Measurements from ENCODE around the gene TPST1.

The TPST1 gene

GRCh38 chr7:66181329-66181728, 23.8 kb upstream of the TPST1 start:
- no peak overlapping the region for H3K4me3 ChIP-seq (ENCODE audit: insufficient read length, low read depth)
- TF ChIP-seq SUZ12 (IDR thresholded peaks at IDR 0.05; ENCODE audit: extremely low read depth, insufficient read depth, insufficient read length) (no peak), ZNF274 (IDR thresholded peaks at IDR 0.05; ENCODE audit: low read depth, low read length) (no peak), YY1 (IDR thresholded peaks at IDR 0.05; ENCODE audit: insufficient read depth, insufficient read length) (no peak)
- H3K9me3 ChIP-seq (ENCODE audit: insufficient read depth, low read length), result peaks cover 13% of the 10 kb centered on the region; the same call in 1 of the 2 replicates
- H3K4me1 ChIP-seq (ENCODE audit: insufficient read depth, insufficient read length), result no peaks in the 10 kb centered on the region
- no peak for DNase-seq (ENCODE audit: low read depth, low spot score)
- no peaks in the 10 kb centered on the region for H3K27me3 ChIP-seq (ENCODE audit: insufficient read depth, insufficient read length)
- H3K9ac ChIP-seq (ENCODE audit: insufficient read length, low read depth), result no peak overlapping the region
- no peaks in the 10 kb centered on the region for H3K36me3 ChIP-seq (ENCODE audit: insufficient read depth, insufficient read length, low read length)

GRCh38 chr7:66181845-66182244, 23.3 kb upstream of the TPST1 start:
- H3K4me1 ChIP-seq (ENCODE audit: insufficient read depth, insufficient read length), result no peaks in the 10 kb centered on the region
- peaks cover 13% of the 10 kb centered on the region; the same call in 1 of the 2 replicates for H3K9me3 ChIP-seq (ENCODE audit: insufficient read depth, low read length)
- H3K9ac ChIP-seq (ENCODE audit: insufficient read length, low read depth), result no peak overlapping the region
- no peak for DNase-seq (ENCODE audit: low read depth, low spot score)
- no peaks in the 10 kb centered on the region for H3K36me3 ChIP-seq (ENCODE audit: insufficient read depth, insufficient read length, low read length)
- TF ChIP-seq SUZ12 (IDR thresholded peaks at IDR 0.05; ENCODE audit: extremely low read depth, insufficient read depth, insufficient read length), result no peak
- TF ChIP-seq YY1 (IDR thresholded peaks at IDR 0.05; ENCODE audit: insufficient read depth, insufficient read length), result no peak
- no peak for TF ChIP-seq ZNF274 (IDR thresholded peaks at IDR 0.05; ENCODE audit: low read depth, low read length)
- no peak overlapping the region for H3K4me3 ChIP-seq (ENCODE audit: insufficient read length, low read depth)
- H3K27me3 ChIP-seq (ENCODE audit: insufficient read depth, insufficient read length), result no peaks in the 10 kb centered on the region

GRCh38 chr7:66182920-66183319, 22.2 kb upstream of the TPST1 start:
- DNase-seq (ENCODE audit: low read depth, low spot score), result no peak
- no peak for TF ChIP-seq SUZ12 (IDR thresholded peaks at IDR 0.05; ENCODE audit: extremely low read depth, insufficient read depth, insufficient read length)
- no peak for TF ChIP-seq ZNF274 (IDR thresholded peaks at IDR 0.05; ENCODE audit: low read depth, low read length)
- TF ChIP-seq YY1 (IDR thresholded peaks at IDR 0.05; ENCODE audit: insufficient read depth, insufficient read length), result no peak
- H3K4me3 ChIP-seq (ENCODE audit: insufficient read length, low read depth), result no peak overlapping the region

GRCh38 chr7:66183700-66184099, 21.4 kb upstream of the TPST1 start:
- H3K4me1 ChIP-seq (ENCODE audit: insufficient read depth, insufficient read length), result no peaks in the 10 kb centered on the region
- no peaks in the 10 kb centered on the region for H3K27me3 ChIP-seq (ENCODE audit: insufficient read depth, insufficient read length)
- H3K9me3 ChIP-seq (ENCODE audit: insufficient read depth, low read length), result peaks cover 6% of the 10 kb centered on the region; the same call in 1 of the 2 replicates
- TF ChIP-seq YY1 (IDR thresholded peaks at IDR 0.05; ENCODE audit: insufficient read depth, insufficient read length), result no peak
- TF ChIP-seq SUZ12 (IDR thresholded peaks at IDR 0.05; ENCODE audit: extremely low read depth, insufficient read depth, insufficient read length), result no peak
- no peak for TF ChIP-seq ZNF274 (IDR thresholded peaks at IDR 0.05; ENCODE audit: low read depth, low read length)
- H3K4me3 ChIP-seq (ENCODE audit: insufficient read length, low read depth), result no peak overlapping the region
- DNase-seq (ENCODE audit: low read depth, low spot score), result no peak
- H3K36me3 ChIP-seq (ENCODE audit: insufficient read depth, insufficient read length, low read length), result no peaks in the 10 kb centered on the region
- no peak overlapping the region for H3K9ac ChIP-seq (ENCODE audit: insufficient read length, low read depth)

More at GRCh38 chr7:66182920-66183319, 22.2 kb upstream of the TPST1 start:
- H3K9me3 ChIP-seq (ENCODE audit: insufficient read depth, low read length), result peaks cover 13% of the 10 kb centered on the region; the same call in 1 of the 2 replicates
- no peaks in the 10 kb centered on the region for H3K4me1 ChIP-seq (ENCODE audit: insufficient read depth, insufficient read length)
- H3K27me3 ChIP-seq (ENCODE audit: insufficient read depth, insufficient read length), result no peaks in the 10 kb centered on the region
- no peak overlapping the region for H3K9ac ChIP-seq (ENCODE audit: insufficient read length, low read depth)
- no peaks in the 10 kb centered on the region for H3K36me3 ChIP-seq (ENCODE audit: insufficient read depth, insufficient read length, low read length)

GRCh38 chr7:66185680-66186187, 19.4 kb upstream of the TPST1 start:
- H3K36me3 ChIP-seq (ENCODE audit: insufficient read depth, insufficient read length, low read length), result no peaks in the 10 kb centered on the region
- H3K4me3 ChIP-seq (ENCODE audit: insufficient read length, low read depth), result no peak overlapping the region
- TF ChIP-seq YY1 (IDR thresholded peaks at IDR 0.05; ENCODE audit: insufficient read depth, insufficient read length) (no peak), ZNF274 (IDR thresholded peaks at IDR 0.05; ENCODE audit: low read depth, low read length) (no peak), SUZ12 (IDR thresholded peaks at IDR 0.05; ENCODE audit: extremely low read depth, insufficient read depth, insufficient read length) (no peak)
- peaks cover 6% of the 10 kb centered on the region; the same call in 1 of the 2 replicates for H3K9me3 ChIP-seq (ENCODE audit: insufficient read depth, low read length)
- no peaks in the 10 kb centered on the region for H3K4me1 ChIP-seq (ENCODE audit: insufficient read depth, insufficient read length)
- no peaks in the 10 kb centered on the region for H3K27me3 ChIP-seq (ENCODE audit: insufficient read depth, insufficient read length)
- no peak overlapping the region for H3K9ac ChIP-seq (ENCODE audit: insufficient read length, low read depth)
- DNase-seq (ENCODE audit: low read depth, low spot score), result no peak

- H3K4me3 ChIP-seq (ENCODE audit: insufficient read length, low read depth), result no peak overlapping the region
- peaks cover 6% of the 10 kb centered on the region; the same call in 1 of the 2 replicates for H3K9me3 ChIP-seq (ENCODE audit: insufficient read depth, low read length)
- no peaks in the 10 kb centered on the region for H3K36me3 ChIP-seq (ENCODE audit: insufficient read depth, insufficient read length, low read length)
- TF ChIP-seq ZNF274 (IDR thresholded peaks at IDR 0.05; ENCODE audit: low read depth, low read length) (no peak), SUZ12 (IDR thresholded peaks at IDR 0.05; ENCODE audit: extremely low read depth, insufficient read depth, insufficient read length) (no peak), YY1 (IDR thresholded peaks at IDR 0.05; ENCODE audit: insufficient read depth, insufficient read length) (no peak)
- DNase-seq (ENCODE audit: low read depth, low spot score), result no peak
- no peaks in the 10 kb centered on the region for H3K27me3 ChIP-seq (ENCODE audit: insufficient read depth, insufficient read length)
- no peak overlapping the region for H3K9ac ChIP-seq (ENCODE audit: insufficient read length, low read depth)
- H3K4me1 ChIP-seq (ENCODE audit: insufficient read depth, insufficient read length), result no peaks in the 10 kb centered on the region
These were observed 18.1 kb upstream of the TPST1 start for GRCh38 chr7:66186991-66187390.

GRCh38 chr7:66187905-66188304, 17.2 kb upstream of the TPST1 start:
- no peaks in the 10 kb centered on the region for H3K27me3 ChIP-seq (ENCODE audit: insufficient read depth, insufficient read length)
- no peak overlapping the region for H3K4me3 ChIP-seq (ENCODE audit: insufficient read length, low read depth)
- H3K36me3 ChIP-seq (ENCODE audit: insufficient read depth, insufficient read length, low read length), result no peaks in the 10 kb centered on the region
- peaks cover 6% of the 10 kb centered on the region; the same call in 1 of the 2 replicates for H3K9me3 ChIP-seq (ENCODE audit: insufficient read depth, low read length)
- no peaks in the 10 kb centered on the region for H3K4me1 ChIP-seq (ENCODE audit: insufficient read depth, insufficient read length)
- no peak for DNase-seq (ENCODE audit: low read depth, low spot score)
- H3K9ac ChIP-seq (ENCODE audit: insufficient read length, low read depth), result no peak overlapping the region
- TF ChIP-seq YY1 (IDR thresholded peaks at IDR 0.05; ENCODE audit: insufficient read depth, insufficient read length), result no peak
- no peak for TF ChIP-seq ZNF274 (IDR thresholded peaks at IDR 0.05; ENCODE audit: low read depth, low read length)
- TF ChIP-seq SUZ12 (IDR thresholded peaks at IDR 0.05; ENCODE audit: extremely low read depth, insufficient read depth, insufficient read length), result no peak
